Measurements from ENCODE around the gene NR1D2. TPM values are rescaled to one million over a fixed set of nuclear protein-coding genes. Genes with fewer than 3 reads are reported as not detected.

Gene NR1D2
- total RNA-seq, 1 experiment from 2014 or later = 9.5 TPM

DNA sequence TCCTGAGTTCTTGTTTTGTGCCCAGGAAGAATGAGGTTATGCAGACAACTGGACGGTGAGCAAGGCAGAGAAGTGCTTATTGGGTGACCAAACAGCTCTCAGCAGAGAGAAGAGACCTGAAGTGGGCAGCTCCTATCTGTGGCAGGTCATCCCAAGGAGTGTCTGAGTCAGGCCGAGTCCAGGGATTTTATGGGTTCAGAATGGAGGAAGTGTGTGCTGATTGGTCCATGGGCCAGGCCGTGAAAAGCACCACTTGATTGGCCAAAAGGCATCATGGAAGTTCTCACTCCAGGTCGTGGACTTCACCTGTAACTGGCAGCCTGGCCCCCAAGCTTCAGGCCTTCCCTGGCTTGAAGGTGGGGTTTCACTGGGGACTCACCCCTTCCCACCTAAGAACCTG lies 74.5 kb downstream of the NR1D2 start:
- no peak for DNase-seq (ENCODE audit: low read depth, low spot score)
- TF ChIP-seq, protein P1, sequence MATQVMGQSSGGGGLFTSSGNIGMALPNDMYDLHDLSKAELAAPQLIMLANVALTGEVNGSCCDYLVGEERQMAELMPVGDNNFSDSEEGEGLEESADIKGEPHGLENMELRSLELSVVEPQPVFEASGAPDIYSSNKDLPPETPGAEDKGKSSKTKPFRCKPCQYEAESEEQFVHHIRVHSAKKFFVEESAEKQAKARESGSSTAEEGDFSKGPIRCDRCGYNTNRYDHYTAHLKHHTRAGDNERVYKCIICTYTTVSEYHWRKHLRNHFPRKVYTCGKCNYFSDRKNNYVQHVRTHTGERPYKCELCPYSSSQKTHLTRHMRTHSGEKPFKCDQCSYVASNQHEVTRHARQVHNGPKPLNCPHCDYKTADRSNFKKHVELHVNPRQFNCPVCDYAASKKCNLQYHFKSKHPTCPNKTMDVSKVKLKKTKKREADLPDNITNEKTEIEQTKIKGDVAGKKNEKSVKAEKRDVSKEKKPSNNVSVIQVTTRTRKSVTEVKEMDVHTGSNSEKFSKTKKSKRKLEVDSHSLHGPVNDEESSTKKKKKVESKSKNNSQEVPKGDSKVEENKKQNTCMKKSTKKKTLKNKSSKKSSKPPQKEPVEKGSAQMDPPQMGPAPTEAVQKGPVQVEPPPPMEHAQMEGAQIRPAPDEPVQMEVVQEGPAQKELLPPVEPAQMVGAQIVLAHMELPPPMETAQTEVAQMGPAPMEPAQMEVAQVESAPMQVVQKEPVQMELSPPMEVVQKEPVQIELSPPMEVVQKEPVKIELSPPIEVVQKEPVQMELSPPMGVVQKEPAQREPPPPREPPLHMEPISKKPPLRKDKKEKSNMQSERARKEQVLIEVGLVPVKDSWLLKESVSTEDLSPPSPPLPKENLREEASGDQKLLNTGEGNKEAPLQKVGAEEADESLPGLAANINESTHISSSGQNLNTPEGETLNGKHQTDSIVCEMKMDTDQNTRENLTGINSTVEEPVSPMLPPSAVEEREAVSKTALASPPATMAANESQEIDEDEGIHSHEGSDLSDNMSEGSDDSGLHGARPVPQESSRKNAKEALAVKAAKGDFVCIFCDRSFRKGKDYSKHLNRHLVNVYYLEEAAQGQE (IDR thresholded peaks at IDR 0.05; ENCODE audit: insufficient read depth in 1 of 2, low read depth in 2 of 2, low read length in 1 of 2) = no peak
- TF ChIP-seq SIN3A (IDR thresholded peaks at IDR 0.05; ENCODE audit: borderline replicate concordance, insufficient read depth, low read depth, low read length) (no peak), TCF7L2 (IDR thresholded peaks at IDR 0.05; ENCODE audit: low read depth, low read length) (no peak), POLR2AphosphoS5 (IDR thresholded peaks at IDR 0.05; ENCODE audit: low read depth, low read length) (no peak)
- TF ChIP-seq, protein P2, sequence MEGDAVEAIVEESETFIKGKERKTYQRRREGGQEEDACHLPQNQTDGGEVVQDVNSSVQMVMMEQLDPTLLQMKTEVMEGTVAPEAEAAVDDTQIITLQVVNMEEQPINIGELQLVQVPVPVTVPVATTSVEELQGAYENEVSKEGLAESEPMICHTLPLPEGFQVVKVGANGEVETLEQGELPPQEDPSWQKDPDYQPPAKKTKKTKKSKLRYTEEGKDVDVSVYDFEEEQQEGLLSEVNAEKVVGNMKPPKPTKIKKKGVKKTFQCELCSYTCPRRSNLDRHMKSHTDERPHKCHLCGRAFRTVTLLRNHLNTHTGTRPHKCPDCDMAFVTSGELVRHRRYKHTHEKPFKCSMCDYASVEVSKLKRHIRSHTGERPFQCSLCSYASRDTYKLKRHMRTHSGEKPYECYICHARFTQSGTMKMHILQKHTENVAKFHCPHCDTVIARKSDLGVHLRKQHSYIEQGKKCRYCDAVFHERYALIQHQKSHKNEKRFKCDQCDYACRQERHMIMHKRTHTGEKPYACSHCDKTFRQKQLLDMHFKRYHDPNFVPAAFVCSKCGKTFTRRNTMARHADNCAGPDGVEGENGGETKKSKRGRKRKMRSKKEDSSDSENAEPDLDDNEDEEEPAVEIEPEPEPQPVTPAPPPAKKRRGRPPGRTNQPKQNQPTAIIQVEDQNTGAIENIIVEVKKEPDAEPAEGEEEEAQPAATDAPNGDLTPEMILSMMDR (IDR thresholded peaks at IDR 0.05) = no peak
- no peak for ATAC-seq
- no peaks in the 10 kb centered on the region for H3K4me1 ChIP-seq (ENCODE audit: control insufficient read depth, insufficient read depth, low read length)
- no peak overlapping the region for H3K4me3 ChIP-seq (ENCODE audit: low read depth in 2 of 2, low read length in 2 of 2)
- POLR2A ChIA-PET = no interaction called here
- CTCF ChIA-PET = no interaction called here
- no TSS peak for BruUV-seq (replicated peaks)
- in situ Hi-C loops (cut with HindIII; ENCODE audit: low pct_unique_long_range_greater_than_20kb, low sequenced_read_pairs) = no loop called here
- no peaks in the 10 kb centered on the region for H3K9me3 ChIP-seq (ENCODE audit: control insufficient read depth, insufficient read depth, low read depth, low read length)
- H3K27me3 ChIP-seq (ENCODE audit: control insufficient read depth, insufficient read depth, low read length) = no peaks in the 10 kb centered on the region
- no peaks in the 10 kb centered on the region for H3K36me3 ChIP-seq (ENCODE audit: control insufficient read depth, insufficient read depth, low read length)
- intact Hi-C loops (cut with micrococcal nuclease; ENCODE audit: unreplicated experiment) = no loop called here
- no peak overlapping the region for H3K27ac ChIP-seq (ENCODE audit: low read length)

DNA sequence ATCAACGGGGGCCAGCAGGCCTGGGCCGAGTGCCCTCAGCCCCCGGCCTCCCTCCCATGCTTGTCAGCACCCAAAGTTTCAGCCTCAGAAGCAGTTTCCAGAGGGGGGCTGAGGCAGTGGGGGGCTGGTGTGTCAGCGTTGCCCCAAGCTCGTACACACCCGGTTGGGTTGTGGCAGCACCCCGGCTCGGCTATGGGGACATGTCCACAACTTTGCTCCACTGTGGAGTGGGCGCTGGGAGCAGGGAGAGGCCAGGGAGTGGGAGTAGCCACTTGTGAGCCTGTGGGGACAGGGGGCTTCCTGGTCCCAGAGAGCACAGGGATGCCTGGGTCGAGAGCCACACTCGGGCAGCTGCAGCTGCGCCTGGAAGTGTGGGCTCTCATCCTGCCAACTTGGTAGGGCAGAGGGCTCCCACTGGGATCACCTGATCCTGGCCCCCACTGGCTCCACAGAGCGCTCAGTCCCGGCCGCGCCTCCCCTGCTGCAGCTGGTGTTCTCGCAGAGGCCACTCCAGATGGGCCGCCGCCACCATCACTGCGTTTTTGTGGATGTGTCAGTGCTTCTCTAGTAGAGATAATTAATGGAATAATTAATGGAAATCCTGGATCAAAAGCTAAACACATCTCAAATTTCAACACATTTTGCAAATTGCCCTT lies 75.1 kb downstream of the NR1D2 start:
- CTCF ChIA-PET = no interaction called here
- Histone ChIP-seq H3K4me3 (ENCODE audit: low read depth in 2 of 2, low read length in 2 of 2) (no peak overlapping the region), H3K27ac (ENCODE audit: low read length) (no peak overlapping the region), H3K27me3 (ENCODE audit: control insufficient read depth, insufficient read depth, low read length) (no peaks in the 10 kb centered on the region), H3K4me1 (ENCODE audit: control insufficient read depth, insufficient read depth, low read length) (no peaks in the 10 kb centered on the region), H3K36me3 (ENCODE audit: control insufficient read depth, insufficient read depth, low read length) (no peaks in the 10 kb centered on the region), H3K9me3 (ENCODE audit: control insufficient read depth, insufficient read depth, low read depth, low read length) (no peaks in the 10 kb centered on the region)
- in situ Hi-C loops (cut with HindIII; ENCODE audit: low pct_unique_long_range_greater_than_20kb, low sequenced_read_pairs) (no loop called here), intact Hi-C loops (cut with micrococcal nuclease; ENCODE audit: unreplicated experiment) (no loop called here)
- TF ChIP-seq, protein P2 (IDR thresholded peaks at IDR 0.05) = no peak
- TF ChIP-seq, protein P1 (IDR thresholded peaks at IDR 0.05; ENCODE audit: insufficient read depth in 1 of 2, low read depth in 2 of 2, low read length in 1 of 2) = no peak
- TF ChIP-seq TCF7L2 (IDR thresholded peaks at IDR 0.05; ENCODE audit: low read depth, low read length) (no peak), SIN3A (IDR thresholded peaks at IDR 0.05; ENCODE audit: borderline replicate concordance, insufficient read depth, low read depth, low read length) (no peak)
- ATAC-seq (no peak), DNase-seq (ENCODE audit: low read depth, low spot score) (no peak)
- POLR2A ChIA-PET = no interaction called here
- no TSS peak for BruUV-seq (replicated peaks)
